HCEC 1CT (cell line): Measurements from ENCODE around the gene KANK3.
"Not testable (repeated sequence)": the region's sequence is repeated elsewhere in the genome, so short reads cannot be mapped to it uniquely, and the experiment has no call there.

Experiments
- DNase-seq: peaks from one replicate; pipeline ENCODE4 v3.0.0-alpha.2; 2017

KANK3 gene

GRCh38 chr19:8314981-8315640 lies 28.0 kb downstream of the KANK3 start:
- DNase-seq, result not testable (repeated sequence)

GRCh38 chr19:8311461-8312260 lies 31.4 kb downstream of the KANK3 start:
- no peak for DNase-seq

- DNase-seq, result no peak
These were observed 32.6 kb downstream of the KANK3 start for GRCh38 chr19:8310342-8311055.

GRCh38 chr19:8308891-8309291 lies 34.2 kb downstream of the KANK3 start:
- no peak for DNase-seq

- peak; percentile 84 for DNase-seq
These were observed 34.8 kb downstream of the KANK3 start, which contains the start of gene CD320 for GRCh38 chr19:8307965-8308866. Gene CD320 (minus strand): TSS chr19:8308358. CDS start chr19:8308290, 68 bp downstream.

- no peak for DNase-seq
These were observed 35.6 kb downstream of the KANK3 start for GRCh38 chr19:8307400-8307964.

- DNase-seq, result no peak
These were observed 36.6 kb downstream of the KANK3 start for GRCh38 chr19:8306235-8307054.

- DNase-seq, result no peak
These were observed 37.3 kb downstream of the KANK3 start for GRCh38 chr19:8305798-8306197.

- DNase-seq, result no peak
These were observed 38.0 kb downstream of the KANK3 start for GRCh38 chr19:8304841-8305621.

- no peak for DNase-seq
These were observed 40.3 kb downstream of the KANK3 start for GRCh38 chr19:8302734-8303133.

GRCh38 chr19:8302357-8302691 lies 40.7 kb downstream of the KANK3 start:
- no peak for DNase-seq

GRCh38 chr19:8291337-8291736 lies 51.7 kb downstream of the KANK3 start:
- DNase-seq, result not testable (repeated sequence)

GRCh38 chr19:8276508-8276907 lies 66.6 kb downstream of the KANK3 start:
- not testable (repeated sequence) for DNase-seq
